ENCODE results near the gene GTF2A2.

DNA sequence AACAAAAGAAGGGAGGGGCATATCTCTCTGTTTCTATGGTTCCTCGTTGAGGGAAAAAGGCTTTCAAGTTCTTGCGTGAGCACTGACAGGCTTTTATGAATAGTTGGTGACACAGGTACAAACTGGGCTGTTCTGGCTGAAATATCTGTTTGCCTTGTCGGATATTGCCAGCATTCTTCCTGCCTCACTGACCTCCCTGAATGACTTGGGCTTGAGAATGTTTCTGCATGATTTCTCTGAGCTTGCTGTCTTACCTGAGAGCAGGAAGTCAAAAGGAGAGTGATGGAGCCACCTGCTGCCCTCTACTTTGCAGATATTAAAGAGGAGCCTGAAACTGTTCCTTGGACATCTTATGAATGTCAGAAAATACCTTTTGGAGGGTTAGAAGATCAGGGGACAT is 40.9 kb downstream of the GTF2A2 start:
- TF ChIP-seq, protein P1, sequence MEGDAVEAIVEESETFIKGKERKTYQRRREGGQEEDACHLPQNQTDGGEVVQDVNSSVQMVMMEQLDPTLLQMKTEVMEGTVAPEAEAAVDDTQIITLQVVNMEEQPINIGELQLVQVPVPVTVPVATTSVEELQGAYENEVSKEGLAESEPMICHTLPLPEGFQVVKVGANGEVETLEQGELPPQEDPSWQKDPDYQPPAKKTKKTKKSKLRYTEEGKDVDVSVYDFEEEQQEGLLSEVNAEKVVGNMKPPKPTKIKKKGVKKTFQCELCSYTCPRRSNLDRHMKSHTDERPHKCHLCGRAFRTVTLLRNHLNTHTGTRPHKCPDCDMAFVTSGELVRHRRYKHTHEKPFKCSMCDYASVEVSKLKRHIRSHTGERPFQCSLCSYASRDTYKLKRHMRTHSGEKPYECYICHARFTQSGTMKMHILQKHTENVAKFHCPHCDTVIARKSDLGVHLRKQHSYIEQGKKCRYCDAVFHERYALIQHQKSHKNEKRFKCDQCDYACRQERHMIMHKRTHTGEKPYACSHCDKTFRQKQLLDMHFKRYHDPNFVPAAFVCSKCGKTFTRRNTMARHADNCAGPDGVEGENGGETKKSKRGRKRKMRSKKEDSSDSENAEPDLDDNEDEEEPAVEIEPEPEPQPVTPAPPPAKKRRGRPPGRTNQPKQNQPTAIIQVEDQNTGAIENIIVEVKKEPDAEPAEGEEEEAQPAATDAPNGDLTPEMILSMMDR (IDR thresholded peaks at IDR 0.05), result no peak
- no peak for TF ChIP-seq EZH2 (IDR thresholded peaks at IDR 0.05; ENCODE audit: borderline replicate concordance, insufficient read depth, low read depth, low read length, poor library complexity, severe bottlenecking)

All from B cell (primary cell).